ENCODE results near the gene RGS6. TPM values are rescaled to one million over a fixed set of nuclear protein-coding genes. Genes with fewer than 3 reads are reported as not detected.

RGS6 gene
- total RNA-seq, 1 experiment from 2014 or later: not detected

GRCh38 chr14:72515779-72516770 lies 583.8 kb downstream of the RGS6 start:
- Histone ChIP-seq H3K4me1 (ENCODE audit: insufficient read depth, low read length) (peaks cover 15% of the 10 kb centered on the region), H3K79me2 (ENCODE audit: low read length) (no peaks in the 10 kb centered on the region), H3K9ac (ENCODE audit: low read length) (no peak overlapping the region), H3F3A (ENCODE audit: low read length, unreplicated experiment) (no peaks in the 10 kb centered on the region), H3K27ac (ENCODE audit: low read length) (no peak overlapping the region), H3K4me3 (ENCODE audit: low read length) (no peak overlapping the region), H3K4me2 (ENCODE audit: low read length) (no peak overlapping the region), H2AFZ (ENCODE audit: low read length) (no peak overlapping the region), H3K36me3 (ENCODE audit: low read depth, low read length) (no peaks in the 10 kb centered on the region), H3K9me2 (replicated peaks; ENCODE audit: low read length) (no peaks in the 10 kb centered on the region), H4K20me1 (ENCODE audit: low read length) (no peaks in the 10 kb centered on the region), H3K27me3 (ENCODE audit: low read length) (peaks cover 4% of the 10 kb centered on the region; the same call in 1 of the 2 replicates), H3K9me3 (ENCODE audit: low read length) (no peaks in the 10 kb centered on the region)
- CTCF ChIA-PET: interaction anchor here (0.6 to 5.3 kb wide), 4 partner anchors 378 to 942 kb away, joined by 4 to 58 read pairs (median 8); partner anchors contain the start of genes DPF3 and NUMB
- POLR2A ChIA-PET (ENCODE audit: unreplicated experiment): no interaction called here
- ATAC-seq (peak; percentile 52), DNase-seq (peak; percentile 60)
- no peak for TF ChIP-seq EZH2phosphoT487 (IDR thresholded peaks at IDR 0.05; ENCODE audit: borderline replicate concordance, low read length)
- TF ChIP-seq CTCF (conservative IDR thresholded peaks at IDR 0.05; ENCODE audit: low read depth, low read length): peak; percentile 39
- no peak for TF ChIP-seq EZH2 (IDR thresholded peaks at IDR 0.05; ENCODE audit: low read length, unreplicated experiment)
- intact Hi-C loops (cut with micrococcal nuclease): loop anchor here (2.0 kb wide), 2 partner anchors 127 to 229 kb away; no protein-coding TSS in a partner anchor
- BruUV-seq (replicated peaks): no TSS peak

- CTCF ChIA-PET: interaction anchor here (0.5 to 5.3 kb wide), 19 partner anchors 38 to 941 kb away, joined by 3 to 58 read pairs (median 4); partner anchors contain the start of genes DPF3 and NUMB
- no TSS peak for BruUV-seq (replicated peaks)
- H3K27ac ChIP-seq (ENCODE audit: low read length): no peak overlapping the region
- peak; percentile 64 for ATAC-seq
- intact Hi-C loops (cut with micrococcal nuclease): loop anchor here (1.0 to 2.0 kb wide), 6 partner anchors 126 to 388 kb away; no protein-coding TSS in a partner anchor
- no peaks in the 10 kb centered on the region for H3K79me2 ChIP-seq (ENCODE audit: low read length)
- no peak overlapping the region for H3K9ac ChIP-seq (ENCODE audit: low read length)
- peak overlapping the region; percentile 18; the same call in 1 of the 2 replicates for H2AFZ ChIP-seq (ENCODE audit: low read length)
- no peaks in the 10 kb centered on the region for H3K9me2 ChIP-seq (replicated peaks; ENCODE audit: low read length)
- peak; percentile 95 for DNase-seq
- H3K27me3 ChIP-seq (ENCODE audit: low read length): no peaks in the 10 kb centered on the region
- H4K20me1 ChIP-seq (ENCODE audit: low read length): no peaks in the 10 kb centered on the region
- H3K4me1 ChIP-seq (ENCODE audit: insufficient read depth, low read length): peaks cover 18% of the 10 kb centered on the region
- TF ChIP-seq EZH2 (IDR thresholded peaks at IDR 0.05; ENCODE audit: low read length, unreplicated experiment): no peak
- TF ChIP-seq CTCF (conservative IDR thresholded peaks at IDR 0.05; ENCODE audit: low read depth, low read length): peak; percentile 98
- TF ChIP-seq EZH2phosphoT487 (IDR thresholded peaks at IDR 0.05; ENCODE audit: borderline replicate concordance, low read length): no peak
- POLR2A ChIA-PET (ENCODE audit: unreplicated experiment): interaction anchor here (0.7 kb wide), 1 partner anchor 552 kb away, joined by 12 read pairs; no protein-coding TSS in a partner anchor
- no peaks in the 10 kb centered on the region for H3F3A ChIP-seq (ENCODE audit: low read length, unreplicated experiment)
- H3K4me3 ChIP-seq (ENCODE audit: low read length): no peak overlapping the region
- H3K36me3 ChIP-seq (ENCODE audit: low read depth, low read length): no peaks in the 10 kb centered on the region
- peak overlapping the region; percentile 35 for H3K4me2 ChIP-seq (ENCODE audit: low read length)
- H3K9me3 ChIP-seq (ENCODE audit: low read length): no peaks in the 10 kb centered on the region
These were observed 584.9 kb downstream of the RGS6 start for GRCh38 chr14:72516936-72517700.
